Activated CD8-positive, alpha-beta memory T cell treated with anti-CD3 and anti-CD28 coated beads, Interleukin-2, amount 50 U/mL, for 48 hours (primary cell): ENCODE measurements around the gene MFAP4.

Source experiments
- DNase-seq: peaks from one replicate; pipeline ENCODE4 v3.0.0-alpha.2; 2020

MFAP4 gene

GRCh38 chr17:19386974-19387920 is at the start of gene MFAP4:
TSS of gene MFAP4 (minus strand) at chr17:19387190. CDS start at chr17:19387155, 35 bp downstream.
- no peak for DNase-seq

- no peak for DNase-seq
Measured at GRCh38 chr17:19433727-19434340, 46.8 kb upstream of the MFAP4 start.

- no peak for DNase-seq
Measured at GRCh38 chr17:19433255-19433654, 46.3 kb upstream of the MFAP4 start.

GRCh38 chr17:19431691-19432090 is 44.7 kb upstream of the MFAP4 start:
- DNase-seq, result no peak

GRCh38 chr17:19426631-19427030 is 39.6 kb upstream of the MFAP4 start:
- DNase-seq, result no peak

GRCh38 chr17:19424934-19425868 is 38.2 kb upstream of the MFAP4 start:
- no peak for DNase-seq

- no peak for DNase-seq
Measured at GRCh38 chr17:19421926-19422325, 34.9 kb upstream of the MFAP4 start.

GRCh38 chr17:19421219-19421618 is 34.2 kb upstream of the MFAP4 start:
- no peak for DNase-seq

- no peak for DNase-seq
Measured at GRCh38 chr17:19418251-19418992, 31.4 kb upstream of the MFAP4 start.

- DNase-seq, result no peak
Measured at GRCh38 chr17:19417611-19418010, 30.6 kb upstream of the MFAP4 start.

GRCh38 chr17:19415806-19416775 is 29.1 kb upstream of the MFAP4 start:
- DNase-seq, result no peak

GRCh38 chr17:19415311-19415710 is 28.3 kb upstream of the MFAP4 start:
- DNase-seq, result no peak

- no peak for DNase-seq
Measured at GRCh38 chr17:19414396-19415280, 27.6 kb upstream of the MFAP4 start.

GRCh38 chr17:19413761-19414160 is 26.8 kb upstream of the MFAP4 start:
- DNase-seq, result no peak

GRCh38 chr17:19412984-19413383 is 26.0 kb upstream of the MFAP4 start:
- no peak for DNase-seq

GRCh38 chr17:19412510-19412909 is 25.5 kb upstream of the MFAP4 start:
- DNase-seq, result no peak

GRCh38 chr17:19411631-19412030 is 24.6 kb upstream of the MFAP4 start:
- DNase-seq, result no peak

GRCh38 chr17:19410875-19411620 is 24.1 kb upstream of the MFAP4 start, which contains the start of gene RNF112:
TSS of gene RNF112 (plus strand) at chr17:19411232. CDS start at chr17:19411409, 177 bp downstream.
- no peak for DNase-seq

GRCh38 chr17:19410091-19410490 is 23.1 kb upstream of the MFAP4 start:
- no peak for DNase-seq
